Measurements from ENCODE around the gene GUCY2D.

DNA sequence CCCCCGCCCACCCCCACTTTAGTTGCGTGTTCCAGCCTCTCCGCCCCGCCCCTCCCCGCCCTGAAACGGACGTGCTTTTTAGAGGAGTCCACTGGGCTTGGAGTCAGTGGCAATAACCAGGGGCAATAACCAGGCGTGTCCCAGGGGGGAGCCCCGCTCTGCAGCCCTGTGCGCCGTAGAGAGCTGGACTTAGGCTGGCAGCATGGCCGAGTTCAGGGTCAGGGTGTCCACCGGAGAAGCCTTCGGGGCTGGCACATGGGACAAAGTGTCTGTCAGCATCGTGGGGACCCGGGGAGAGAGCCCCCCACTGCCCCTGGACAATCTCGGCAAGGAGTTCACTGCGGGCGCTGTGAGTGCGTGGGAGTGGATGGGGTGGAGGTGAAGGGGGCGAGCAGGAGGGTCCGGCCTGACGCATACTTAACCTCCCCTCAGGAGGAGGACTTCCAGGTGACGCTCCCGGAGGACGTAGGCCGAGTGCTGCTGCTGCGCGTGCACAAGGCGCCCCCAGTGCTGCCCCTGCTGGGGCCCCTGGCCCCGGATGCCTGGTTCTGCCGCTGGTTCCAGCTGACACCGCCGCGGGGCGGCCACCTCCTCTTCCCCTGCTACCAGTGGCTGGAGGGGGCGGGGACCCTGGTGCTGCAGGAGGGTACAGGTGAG, 36.7 kb downstream of the GUCY2D start, which contains the start of gene ALOX15B:
- TF ChIP-seq POLR2AphosphoS5 (IDR thresholded peaks at IDR 0.05) (no peak), POLR2A (IDR thresholded peaks at IDR 0.05) (no peak), CTCF (IDR thresholded peaks at IDR 0.05 in 8 of 11, conservative IDR thresholded peaks at IDR 0.05 in 3 of 11) (no peak)
